NT2/D1 (cell line): Measurements from ENCODE around the gene FCER2.

ENCODE experiments used
- DNase-seq: peaks from one replicate; pipeline ENCODE4 v3.0.0-alpha.2; 2011; ENCODE audit warnings: low read depth, low spot score
- H3K27me3 ChIP-seq: 2 replicates; pipeline ENCODE4 v1.6.0; 2011; ENCODE audit warnings: mild to moderate bottlenecking; ENCODE audit not compliant: insufficient read length, insufficient read depth
- H3K36me3 ChIP-seq: 2 replicates; pipeline ENCODE4 v1.6.1; 2011; ENCODE audit warnings: mild to moderate bottlenecking, low read length, mixed read lengths; ENCODE audit not compliant: insufficient read depth, insufficient read length
- H3K4me1 ChIP-seq: 2 replicates; pipeline ENCODE4 v1.5.1; 2011; ENCODE audit not compliant: insufficient read depth, insufficient read length
- H3K4me3 ChIP-seq: 2 replicates; pipeline ENCODE4 v1.5.1; 2011; ENCODE audit warnings: low read depth; ENCODE audit not compliant: insufficient read length
- H3K9ac ChIP-seq: 2 replicates; pipeline ENCODE4 v1.6.0; 2011; ENCODE audit warnings: low read depth; ENCODE audit not compliant: insufficient read length
- H3K9me3 ChIP-seq: 2 replicates; pipeline ENCODE4 v1.5.1; 2011; ENCODE audit warnings: mild to moderate bottlenecking, low read length; ENCODE audit not compliant: insufficient read depth
- SUZ12 ChIP-seq: IDR thresholded peaks from 2 replicates; pipeline ENCODE4 v1.6.1; 2011; ENCODE audit not compliant: insufficient read length, insufficient read depth; ENCODE audit errors: extremely low read depth
- YY1 ChIP-seq: IDR thresholded peaks from 2 replicates; pipeline ENCODE4 v1.6.1; 2011; ENCODE audit not compliant: insufficient read length, insufficient read depth
- ZNF274 ChIP-seq: IDR thresholded peaks from 2 replicates; pipeline ENCODE4 v1.6.1; 2011; ENCODE audit warnings: mild to moderate bottlenecking, low read depth, low read length

Gene FCER2

DNA sequence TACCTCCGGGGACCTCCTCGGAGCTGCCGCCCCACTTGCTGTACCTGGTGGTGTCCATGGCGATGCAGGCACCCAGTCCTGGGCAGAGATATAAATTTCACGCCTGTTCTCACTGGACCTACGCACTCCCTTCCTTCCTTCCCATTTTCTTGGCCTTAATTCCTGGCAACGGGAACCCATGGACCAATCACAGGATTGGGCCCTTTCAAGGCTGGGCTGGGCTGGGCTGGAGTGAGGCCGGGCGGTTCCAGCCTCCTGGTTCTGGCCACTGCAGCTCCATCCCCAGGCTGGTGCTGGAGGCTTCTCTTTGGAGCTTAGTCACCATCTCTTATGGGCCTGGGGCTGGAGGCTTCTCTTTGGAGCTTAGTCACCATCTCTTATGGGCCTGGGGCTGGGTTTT is 30.1 kb upstream of the FCER2 start, which contains the start of gene CLEC4G:
Gene CLEC4G, minus strand, starts transcription at position 66 of the 400 bp plus-strand sequence. Its CDS starts 8 bp downstream, at position 58.
- Histone ChIP-seq H3K4me1 (peaks cover 8% of the 10 kb centered on the region), H3K4me3 (no peak within 1 kb of the TSS), H3K9ac (no peak within 1 kb of the TSS), H3K9me3 (no peaks in the 10 kb centered on the region), H3K36me3 (no peaks in the 10 kb centered on the region), H3K27me3 (peaks cover 68% of the 10 kb centered on the region)
- no peak for DNase-seq
- TF ChIP-seq ZNF274, result no peak
- no peak for TF ChIP-seq YY1
- TF ChIP-seq SUZ12, result no peak

DNA sequence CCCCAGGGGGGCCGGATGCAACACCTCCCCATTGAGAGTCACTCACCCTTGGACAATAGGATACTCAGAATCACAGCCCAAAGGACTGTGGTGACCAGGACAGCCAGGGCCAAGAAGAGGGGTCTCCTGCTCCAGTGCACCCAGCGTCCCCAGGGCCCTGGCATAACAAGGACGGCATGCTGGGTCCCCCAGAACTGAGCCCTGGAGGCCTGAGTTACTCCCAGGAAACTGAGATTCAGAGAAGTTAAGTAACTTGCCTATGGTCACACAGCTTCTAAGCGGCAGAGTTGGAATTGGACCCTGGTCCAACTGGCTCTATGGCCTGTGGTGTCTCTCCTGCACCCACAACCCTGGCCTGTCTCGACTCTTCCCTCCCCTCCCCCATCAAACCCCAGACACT is 29.7 kb upstream of the FCER2 start:
- Histone ChIP-seq H3K36me3 (no peaks in the 10 kb centered on the region), H3K9me3 (no peaks in the 10 kb centered on the region), H3K4me3 (no peak overlapping the region), H3K9ac (no peak overlapping the region), H3K27me3 (peaks cover 68% of the 10 kb centered on the region), H3K4me1 (peaks cover 8% of the 10 kb centered on the region)
- no peak for DNase-seq
- TF ChIP-seq YY1 (no peak), SUZ12 (no peak), ZNF274 (no peak)

- peaks cover 68% of the 10 kb centered on the region for H3K27me3 ChIP-seq
These were observed 29.3 kb upstream of the FCER2 start for GRCh38 chr19:7731218-7731595.

DNA sequence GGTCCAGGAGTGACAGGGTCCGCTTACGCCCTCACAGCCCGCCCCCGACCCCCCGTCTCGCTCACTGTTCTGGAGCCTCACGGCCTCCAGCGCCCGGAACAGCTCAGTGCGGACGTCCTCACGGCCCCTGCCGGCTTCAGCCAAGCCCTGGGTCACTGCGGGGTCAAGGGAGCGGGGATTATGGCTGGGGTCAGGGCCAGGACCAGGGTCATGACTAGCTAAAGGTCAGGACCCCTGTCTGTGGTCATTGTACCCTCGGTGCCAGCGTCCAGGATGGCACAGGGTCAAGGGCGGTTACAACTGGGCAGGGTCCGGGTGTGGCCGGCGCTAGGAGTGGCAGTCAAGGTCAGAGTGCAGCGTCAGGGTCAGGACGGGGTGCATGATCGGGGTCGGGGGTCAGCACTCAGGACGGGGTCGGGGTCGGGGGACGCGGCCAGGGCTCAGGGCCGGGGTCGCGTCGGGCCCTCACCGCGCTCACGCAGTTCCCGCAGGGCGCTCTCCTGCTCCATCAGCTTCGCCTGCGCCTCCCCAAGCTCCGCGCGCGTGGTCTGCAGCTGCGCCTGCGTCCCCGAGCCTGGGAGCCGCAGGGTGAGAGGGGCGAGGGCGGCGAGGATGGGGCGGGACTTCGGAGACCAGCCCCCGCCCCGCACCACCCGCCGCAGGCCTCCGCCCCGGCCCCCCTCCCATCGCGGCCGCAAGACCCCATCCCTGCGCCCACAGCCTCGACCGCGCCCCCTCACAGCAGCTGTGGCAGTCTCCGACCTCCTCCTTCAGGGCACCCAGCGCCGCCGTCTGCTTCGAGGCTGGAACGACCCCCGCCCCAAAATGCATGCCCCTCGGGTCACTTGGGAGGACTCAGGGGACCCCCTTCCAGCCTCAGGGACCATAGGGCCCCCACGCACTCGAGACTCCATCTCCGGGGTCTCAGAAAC is 28.6 kb upstream of the FCER2 start:
- peak; percentile 26 for TF ChIP-seq SUZ12
- TF ChIP-seq ZNF274, result no peak
- Histone ChIP-seq H3K27me3 (peaks cover 61% of the 10 kb centered on the region), H3K4me1 (peaks cover 8% of the 10 kb centered on the region), H3K9me3 (no peaks in the 10 kb centered on the region), H3K9ac (peak overlapping the region; percentile 35), H3K4me3 (peak overlapping the region; percentile 12), H3K36me3 (no peaks in the 10 kb centered on the region)
- DNase-seq, result no peak

More at GRCh38 chr19:7731218-7731595, 29.3 kb upstream of the FCER2 start:
- H3K4me1 ChIP-seq, result peaks cover 8% of the 10 kb centered on the region
- no peak for TF ChIP-seq SUZ12
- TF ChIP-seq ZNF274, result no peak
- TF ChIP-seq YY1, result no peak
- no peak overlapping the region for H3K4me3 ChIP-seq
- no peaks in the 10 kb centered on the region for H3K36me3 ChIP-seq
- H3K9ac ChIP-seq, result no peak overlapping the region
- DNase-seq, result no peak
- no peaks in the 10 kb centered on the region for H3K9me3 ChIP-seq

DNA sequence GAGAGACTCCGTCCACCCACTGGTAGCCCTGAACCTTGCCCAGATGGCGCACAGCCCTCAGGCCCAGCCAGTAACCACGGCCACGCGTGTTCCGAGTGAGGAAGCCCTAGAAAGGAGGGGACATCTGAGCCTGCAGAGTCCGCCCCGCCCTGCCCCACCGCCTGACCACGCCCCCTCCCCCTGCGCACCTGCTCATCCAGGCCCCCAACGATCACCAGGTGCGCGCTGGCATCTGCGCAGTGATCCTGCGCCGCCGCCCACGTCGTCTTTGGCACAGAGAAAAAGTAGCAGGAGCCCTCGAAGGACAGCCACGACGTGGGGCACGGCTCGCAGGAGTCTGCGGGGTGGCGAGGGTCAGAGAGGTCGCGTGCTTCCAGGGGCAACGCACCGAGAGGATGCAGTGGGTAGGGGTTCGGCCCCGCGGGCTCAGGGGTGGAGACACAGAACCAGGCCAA is 27.9 kb upstream of the FCER2 start:
- H3K9me3 ChIP-seq, result no peaks in the 10 kb centered on the region; the same call in 1 of the 2 replicates
- H3K4me3 ChIP-seq, result no peak overlapping the region
- H3K9ac ChIP-seq, result peak overlapping the region; percentile 35
- TF ChIP-seq SUZ12 (no peak), ZNF274 (no peak), YY1 (no peak)
- peaks cover 60% of the 10 kb centered on the region for H3K27me3 ChIP-seq
- DNase-seq, result no peak
- H3K36me3 ChIP-seq, result no peaks in the 10 kb centered on the region
- H3K4me1 ChIP-seq, result peaks cover 8% of the 10 kb centered on the region

- Histone ChIP-seq H3K4me1 (peaks cover 8% of the 10 kb centered on the region), H3K36me3 (no peaks in the 10 kb centered on the region), H3K4me3 (no peak overlapping the region), H3K9me3 (no peaks in the 10 kb centered on the region; the same call in 1 of the 2 replicates), H3K9ac (no peak overlapping the region), H3K27me3 (peaks cover 56% of the 10 kb centered on the region)
- DNase-seq, result no peak
- TF ChIP-seq SUZ12, result no peak
- no peak for TF ChIP-seq ZNF274
- TF ChIP-seq YY1, result no peak
These were observed 27.3 kb upstream of the FCER2 start for GRCh38 chr19:7729211-7729610.

GRCh38 chr19:7725791-7726190 is 23.9 kb upstream of the FCER2 start:
- no peak overlapping the region for H3K9ac ChIP-seq
- no peak overlapping the region for H3K4me3 ChIP-seq
- no peak for DNase-seq
- no peaks in the 10 kb centered on the region for H3K36me3 ChIP-seq
- H3K4me1 ChIP-seq, result peaks cover 8% of the 10 kb centered on the region
- peaks cover 36% of the 10 kb centered on the region for H3K27me3 ChIP-seq
- no peak for TF ChIP-seq ZNF274
- TF ChIP-seq SUZ12, result no peak
- TF ChIP-seq YY1, result no peak
- H3K9me3 ChIP-seq, result no peaks in the 10 kb centered on the region; the same call in 1 of the 2 replicates
